ENCODE data around the gene RAP1GAP2. TPM values are rescaled to one million over a fixed set of nuclear protein-coding genes. Genes with fewer than 3 reads are reported as not detected.

The RAP1GAP2 gene
- total RNA-seq, 4 donors from 2014 or later: 10.8 to 18.3 (median 12.6) TPM

GRCh38 chr17:2933606-2934005 is 137.4 kb downstream of the RAP1GAP2 start:
- Histone ChIP-seq H3K9me3 (no peaks in the 10 kb centered on the region), H3K27me3 (no peaks in the 10 kb centered on the region), H3K36me3 (no peaks in the 10 kb centered on the region), H3K4me1 (peaks cover 5% of the 10 kb centered on the region), H3K27ac (no peak overlapping the region), H3K4me3 (no peak overlapping the region)
- no peak for TF ChIP-seq EP300 (IDR thresholded peaks at IDR 0.05)
- TF ChIP-seq POLR2AphosphoS5 (IDR thresholded peaks at IDR 0.05): no peak
- TF ChIP-seq, protein P1, sequence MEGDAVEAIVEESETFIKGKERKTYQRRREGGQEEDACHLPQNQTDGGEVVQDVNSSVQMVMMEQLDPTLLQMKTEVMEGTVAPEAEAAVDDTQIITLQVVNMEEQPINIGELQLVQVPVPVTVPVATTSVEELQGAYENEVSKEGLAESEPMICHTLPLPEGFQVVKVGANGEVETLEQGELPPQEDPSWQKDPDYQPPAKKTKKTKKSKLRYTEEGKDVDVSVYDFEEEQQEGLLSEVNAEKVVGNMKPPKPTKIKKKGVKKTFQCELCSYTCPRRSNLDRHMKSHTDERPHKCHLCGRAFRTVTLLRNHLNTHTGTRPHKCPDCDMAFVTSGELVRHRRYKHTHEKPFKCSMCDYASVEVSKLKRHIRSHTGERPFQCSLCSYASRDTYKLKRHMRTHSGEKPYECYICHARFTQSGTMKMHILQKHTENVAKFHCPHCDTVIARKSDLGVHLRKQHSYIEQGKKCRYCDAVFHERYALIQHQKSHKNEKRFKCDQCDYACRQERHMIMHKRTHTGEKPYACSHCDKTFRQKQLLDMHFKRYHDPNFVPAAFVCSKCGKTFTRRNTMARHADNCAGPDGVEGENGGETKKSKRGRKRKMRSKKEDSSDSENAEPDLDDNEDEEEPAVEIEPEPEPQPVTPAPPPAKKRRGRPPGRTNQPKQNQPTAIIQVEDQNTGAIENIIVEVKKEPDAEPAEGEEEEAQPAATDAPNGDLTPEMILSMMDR (IDR thresholded peaks at IDR 0.05): no peak
- no peak for TF ChIP-seq POLR2A (IDR thresholded peaks at IDR 0.05)
- no peak for DNase-seq (ENCODE audit: low spot score in 2 of 2)
- WGBS: 96% methylated on average over 11 of the region's 11 CpGs

DNA sequence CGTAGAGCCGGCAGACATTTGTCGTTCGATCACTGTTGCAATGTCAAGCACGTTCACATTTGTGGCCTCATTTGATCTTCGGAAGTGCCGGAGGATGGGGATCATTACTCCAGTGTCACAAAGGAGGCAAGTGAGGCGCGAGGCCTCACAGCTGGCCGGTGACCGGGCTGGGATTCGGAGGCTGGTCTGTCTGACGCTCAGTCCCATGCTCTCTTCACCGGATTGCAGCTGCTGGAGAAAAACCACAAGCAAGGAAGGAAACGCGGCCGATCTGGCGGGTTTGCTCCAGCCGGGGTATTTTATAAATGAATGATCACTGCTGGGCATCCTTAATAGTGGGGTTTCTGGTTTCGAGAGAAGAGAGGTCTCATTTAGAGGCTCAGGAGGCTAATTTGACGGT is 139.4 kb downstream of the RAP1GAP2 start:
- no peaks in the 10 kb centered on the region for H3K36me3 ChIP-seq
- WGBS: 77% methylated on average over 21 of the region's 21 CpGs

GRCh38 chr17:2936351-2936750 is 140.1 kb downstream of the RAP1GAP2 start:
- 88% methylated on average over 5 of the region's 5 CpGs for WGBS
- Histone ChIP-seq H3K4me1 (peaks cover 12% of the 10 kb centered on the region), H3K4me3 (no peak overlapping the region), H3K27ac (no peak overlapping the region), H3K9me3 (no peaks in the 10 kb centered on the region), H3K27me3 (no peaks in the 10 kb centered on the region), H3K36me3 (no peaks in the 10 kb centered on the region)
- no peak for TF ChIP-seq EP300 (IDR thresholded peaks at IDR 0.05)
- no peak for TF ChIP-seq POLR2A (IDR thresholded peaks at IDR 0.05)
- TF ChIP-seq, protein P1 (IDR thresholded peaks at IDR 0.05): no peak
- DNase-seq (ENCODE audit: low spot score in 2 of 2): no peak

More for the DNA sequence above, 139.4 kb downstream of the RAP1GAP2 start:
- Histone ChIP-seq H3K4me1 (peaks cover 8% of the 10 kb centered on the region), H3K4me3 (no peak overlapping the region), H3K9me3 (no peaks in the 10 kb centered on the region), H3K27ac (no peak overlapping the region), H3K27me3 (no peaks in the 10 kb centered on the region)
- DNase-seq (ENCODE audit: low spot score in 2 of 2): no peak
- TF ChIP-seq, protein P1 (IDR thresholded peaks at IDR 0.05): no peak
- TF ChIP-seq EP300 (IDR thresholded peaks at IDR 0.05) (no peak), POLR2A (IDR thresholded peaks at IDR 0.05) (no peak), POLR2AphosphoS5 (IDR thresholded peaks at IDR 0.05) (no peak)

- WGBS: 72% methylated on average over 7 of the region's 7 CpGs
These were observed 140.6 kb downstream of the RAP1GAP2 start for GRCh38 chr17:2936771-2937321.

DNA sequence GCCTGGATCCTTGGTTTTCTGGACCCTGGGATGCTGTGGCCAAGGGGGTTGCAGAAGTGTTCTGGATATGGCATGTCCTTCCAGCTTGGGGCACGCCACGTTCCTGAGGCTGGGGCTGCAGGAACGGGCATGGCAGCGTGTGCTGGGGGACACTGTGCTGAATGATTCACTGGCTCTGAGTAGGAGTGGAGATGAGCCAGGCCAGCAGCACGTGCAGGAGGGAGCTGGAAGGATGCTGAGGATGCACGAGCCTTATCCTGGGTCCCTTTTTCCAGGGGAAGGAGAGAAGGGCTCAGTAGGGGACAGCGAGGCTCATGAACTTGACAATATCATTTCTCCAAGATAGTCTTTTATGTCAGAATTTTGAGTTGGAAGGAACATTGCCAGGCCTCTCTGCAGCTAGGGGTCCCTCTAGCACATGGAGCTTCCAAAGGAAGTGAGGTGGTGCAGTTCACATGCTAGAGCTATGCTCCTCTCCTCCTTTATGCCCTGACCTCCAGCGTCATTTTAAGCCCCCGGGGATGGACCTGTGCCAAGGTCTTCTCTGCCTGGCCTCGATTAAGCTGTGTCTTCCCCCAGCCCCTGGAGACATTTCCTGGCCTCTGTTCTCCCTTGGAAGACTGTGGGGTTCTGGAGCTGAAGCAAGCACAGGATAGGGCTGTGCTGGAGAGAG is 141.2 kb downstream of the RAP1GAP2 start:
- DNase-seq (ENCODE audit: low spot score in 2 of 2): no peak
- Histone ChIP-seq H3K36me3 (no peaks in the 10 kb centered on the region), H3K4me3 (no peak overlapping the region), H3K4me1 (peaks cover 12% of the 10 kb centered on the region), H3K27ac (no peak overlapping the region), H3K9me3 (no peaks in the 10 kb centered on the region), H3K27me3 (no peaks in the 10 kb centered on the region)
- TF ChIP-seq, protein P1 (IDR thresholded peaks at IDR 0.05): no peak
- TF ChIP-seq POLR2AphosphoS5 (IDR thresholded peaks at IDR 0.05): no peak
- no peak for TF ChIP-seq EP300 (IDR thresholded peaks at IDR 0.05)
- TF ChIP-seq POLR2A (IDR thresholded peaks at IDR 0.05): no peak
- 44% methylated on average over 10 of the region's 10 CpGs for WGBS

More at GRCh38 chr17:2936771-2937321, 140.6 kb downstream of the RAP1GAP2 start:
- no peak overlapping the region for H3K4me3 ChIP-seq
- H3K9me3 ChIP-seq: no peaks in the 10 kb centered on the region
- no peak overlapping the region for H3K27ac ChIP-seq
- H3K27me3 ChIP-seq: no peaks in the 10 kb centered on the region
- TF ChIP-seq POLR2A (IDR thresholded peaks at IDR 0.05): no peak
- no peak for TF ChIP-seq EP300 (IDR thresholded peaks at IDR 0.05)
- TF ChIP-seq POLR2AphosphoS5 (IDR thresholded peaks at IDR 0.05): no peak
- TF ChIP-seq, protein P1 (IDR thresholded peaks at IDR 0.05): no peak
- H3K4me1 ChIP-seq: peaks cover 12% of the 10 kb centered on the region
- no peaks in the 10 kb centered on the region for H3K36me3 ChIP-seq
- DNase-seq (ENCODE audit: low spot score in 2 of 2): no peak
